HG03095 (cell line): ENCODE results near the gene RBM24.

Source experiments
- ATAC-seq: cut with Tn5 transposase; IDR thresholded peaks from one replicate; pipeline ENCODE4 v1.9.1; 2021; ENCODE audit warnings: moderate library complexity; ENCODE audit not compliant: unreplicated experiment

RBM24 gene

GRCh38 chr6:17341117-17341805 is 60.1 kb downstream of the RBM24 start:
- ATAC-seq = no peak

DNA sequence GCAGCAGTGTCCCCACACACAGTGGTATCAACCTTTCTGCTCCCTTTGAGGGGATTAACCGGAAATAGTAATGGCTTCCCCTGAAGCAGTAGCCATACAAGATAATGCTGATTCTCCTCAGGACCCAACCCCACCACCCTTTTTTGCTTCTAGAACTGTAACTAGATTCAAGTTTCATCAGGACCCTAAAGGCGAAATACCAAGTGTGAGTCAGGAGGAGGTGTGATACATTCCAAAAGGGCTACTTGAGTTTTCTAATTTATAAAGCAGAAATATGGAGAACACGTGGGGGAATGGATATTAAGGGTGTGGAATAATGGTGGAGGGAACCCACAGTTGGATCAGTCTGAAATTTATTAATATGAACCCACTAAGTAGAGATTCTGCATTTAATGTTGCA is 60.7 kb downstream of the RBM24 start:
- no peak for ATAC-seq

GRCh38 chr6:17343215-17343614 is 62.1 kb downstream of the RBM24 start:
- no peak for ATAC-seq
